GM23338 (cell line): ENCODE measurements around the gene SGCD. TPM values are rescaled to one million over a fixed set of nuclear protein-coding genes. Genes with fewer than 3 reads are reported as not detected.

Source experiments
- ATAC-seq: fragments of 200-7000 bp; cut with Tn5 transposase; 3 replicates; pipeline ENCODE4 v1.9.1; 2020
- DNase-seq: peaks from one replicate; pipeline ENCODE4 v3.0.0-alpha.2; 2015; ENCODE audit warnings: low spot score
- H2AFZ ChIP-seq: fragments of 200-600 bp; sonication (generic); 2 replicates; pipeline ENCODE4 v1.8.0; 2016; ENCODE audit warnings: antibody characterized with exemption, mild to moderate bottlenecking, moderate library complexity
- H3F3A ChIP-seq: fragments of 200-600 bp; sonication (generic); replicated peaks from 2 replicates; pipeline ENCODE4 v1.8.0; 2017; ENCODE audit warnings: antibody characterized with exemption, mixed run types, low read depth
- H3K27ac ChIP-seq: fragments of 200-600 bp; sonication (generic); 2 replicates; pipeline ENCODE4 v1.6.1; 2016; ENCODE audit warnings: low read depth
- H3K27me3 ChIP-seq: fragments of 200-600 bp; sonication (generic); 2 replicates; pipeline ENCODE4 v1.8.0; 2016; ENCODE audit warnings: mild to moderate bottlenecking, mixed run types, moderate library complexity; ENCODE audit not compliant: insufficient read depth
- H3K36me3 ChIP-seq: fragments of 200-600 bp; sonication (generic); 2 replicates; pipeline ENCODE4 v1.8.0; 2016; ENCODE audit warnings: mild to moderate bottlenecking; ENCODE audit not compliant: insufficient read depth
- H3K4me1 ChIP-seq: fragments of 200-600 bp; sonication (generic); 2 replicates; pipeline ENCODE4 v1.8.0; 2016; ENCODE audit warnings: mild to moderate bottlenecking, moderate library complexity; ENCODE audit not compliant: insufficient read depth
- H3K4me2 ChIP-seq: fragments of 200-600 bp; sonication (generic); 2 replicates; pipeline ENCODE4 v1.7.1; 2017; ENCODE audit warnings: mixed run types
- H3K4me3 ChIP-seq: fragments of 200-600 bp; sonication (generic); 2 replicates; pipeline ENCODE4 v1.6.1; 2016; ENCODE audit warnings: mixed run types
- H3K79me2 ChIP-seq: fragments of 200-600 bp; sonication (generic); replicated peaks from 2 replicates; pipeline ENCODE4 v1.8.0; 2017; ENCODE audit warnings: mild to moderate bottlenecking; ENCODE audit not compliant: insufficient read depth
- H3K9me2 ChIP-seq: fragments of 200-600 bp; sonication (generic); 2 replicates; pipeline ENCODE4 v1.8.0; 2017; ENCODE audit not compliant: insufficient read depth
- H4K20me1 ChIP-seq: fragments of 200-600 bp; sonication (generic); replicated peaks from 2 replicates; pipeline ENCODE4 v1.8.0; 2017; ENCODE audit warnings: mild to moderate bottlenecking; ENCODE audit not compliant: insufficient read depth
- H3K27ac Mint-ChIP-seq: 2 replicates; pipeline ENCODE4 v1.8.0; 2020; ENCODE audit warnings: inconsistent platforms, mild to moderate bottlenecking, moderate library complexity, mixed read lengths
- H3K27me3 Mint-ChIP-seq: 3 replicates; pipeline ENCODE4 v1.8.0; 2022; ENCODE audit warnings: low read depth, mild to moderate bottlenecking, moderate library complexity, mixed read lengths, inconsistent platforms; ENCODE audit not compliant: insufficient read depth, poor library complexity
- H3K36me3 Mint-ChIP-seq: 3 replicates; pipeline ENCODE4 v1.8.0; 2021; ENCODE audit warnings: low read depth, mild to moderate bottlenecking, inconsistent platforms, moderate library complexity, mixed read lengths
- H3K4me1 Mint-ChIP-seq: 3 replicates; pipeline ENCODE4 v1.8.0; 2020; ENCODE audit warnings: mild to moderate bottlenecking, inconsistent platforms, mixed read lengths
- H3K4me3 Mint-ChIP-seq: 3 replicates; pipeline ENCODE4 v1.8.0; 2021; ENCODE audit warnings: moderate library complexity, mild to moderate bottlenecking, inconsistent platforms, mixed read lengths
- H3K9me3 Mint-ChIP-seq: 3 replicates; pipeline ENCODE4 v1.8.0; 2020; ENCODE audit warnings: moderate library complexity, mild to moderate bottlenecking, inconsistent platforms, mixed read lengths
- JUNB ChIP-seq: IDR thresholded peaks from one replicate; pipeline ENCODE4 v1.6.1; 2016; ENCODE audit warnings: antibody characterized with exemption; ENCODE audit not compliant: unreplicated experiment
- POLR2AphosphoS5 ChIP-seq: IDR thresholded peaks from 2 replicates; pipeline ENCODE4 v1.6.1; 2016; ENCODE audit warnings: antibody characterized with exemption, low read depth
- REST ChIP-seq: IDR thresholded peaks from one replicate; pipeline ENCODE4 v1.6.1; 2018; ENCODE audit warnings: antibody characterized with exemption; ENCODE audit not compliant: unreplicated experiment
- ZNF114 ChIP-seq: fragments of 250-450 bp; sonication (Bioruptor Pico); IDR thresholded peaks from 2 replicates; pipeline ENCODE4 v1.5.0; 2020; ENCODE audit warnings: mild to moderate bottlenecking, moderate library complexity
- ZNF331 ChIP-seq: fragments of 250-450 bp; sonication (Bioruptor Pico); IDR thresholded peaks from 2 replicates; pipeline ENCODE4 v1.5.0; 2020; ENCODE audit warnings: low read depth, mild to moderate bottlenecking, moderate library complexity
- ZNF462 ChIP-seq: fragments of 250-450 bp; sonication (Bioruptor Pico); IDR thresholded peaks from 2 replicates; pipeline ENCODE4 v1.5.0; 2020; ENCODE audit warnings: mild to moderate bottlenecking, moderate library complexity
- polyA plus RNA-seq: library from polyadenylated mRNA; unstranded; fragments of >200 nt; fragmentation: Nextera tagmentation; extraction: Ambion mirVana; gene quantifications from 2 replicates; pipeline ENCODE4 v1.2.1, GENCODE V29; 2016
- total RNA-seq: library from RNA; depleted of rRNA; stranded (reverse); fragments of >200 nt; shearing (Covaris generic); gene quantifications from 2 replicates; pipeline ENCODE4 v1.2.3, GENCODE V29; 2014

Gene SGCD
- total and polyA plus RNA-seq, 2 experiments from 2014 or later, result 0.03 to 0.05 TPM

GRCh38 chr5:156693113-156693512, 366.1 kb downstream of the SGCD start (continued):
- TF ChIP-seq ZNF462, result no peak
- no peak for TF ChIP-seq ZNF331 (CRISPR knock-in tag)
- TF ChIP-seq POLR2AphosphoS5, result no peak

GRCh38 chr5:156694598-156694997, 367.6 kb downstream of the SGCD start:
- H2AFZ ChIP-seq, result no peak overlapping the region
- no peak overlapping the region for H3K4me2 ChIP-seq
- H3K79me2 ChIP-seq, result no peaks in the 10 kb centered on the region
- no peaks in the 10 kb centered on the region for H4K20me1 ChIP-seq
- DNase-seq (no peak), ATAC-seq (no peak)
- Mint-ChIP-seq H3K27me3 (peaks cover 6% of the 10 kb centered on the region), H3K4me3 (no peak overlapping the region), H3K4me1 (peaks cover 11% of the 10 kb centered on the region), H3K36me3 (no peaks in the 10 kb centered on the region), H3K9me3 (no peaks in the 10 kb centered on the region), H3K27ac (peak overlapping the region; percentile 73; the same call in 1 of the 2 replicates)
- H3K4me3 ChIP-seq, result no peak overlapping the region
- H3F3A ChIP-seq, result no peaks in the 10 kb centered on the region
- H3K27ac ChIP-seq, result no peak overlapping the region
- no peaks in the 10 kb centered on the region for H3K36me3 ChIP-seq
- H3K4me1 ChIP-seq, result peaks cover 12% of the 10 kb centered on the region; the same call in 1 of the 2 replicates
- no peaks in the 10 kb centered on the region for H3K27me3 ChIP-seq
- H3K9me2 ChIP-seq, result peaks cover 7% of the 10 kb centered on the region; the same call in 1 of the 2 replicates
- TF ChIP-seq JUNB (no peak), POLR2AphosphoS5 (no peak), ZNF462 (no peak), REST (no peak), ZNF331 (CRISPR knock-in tag) (no peak), ZNF114 (CRISPR knock-in tag) (no peak)
